Body of pancreas (tissue), 4 donors: ENCODE results near the gene KRT15. TPM values are rescaled to one million over a fixed set of nuclear protein-coding genes. Genes with fewer than 3 reads are reported as not detected.

Experiments used
- ATAC-seq: fragments of 150-250 bp; one replicate; pipeline ENCODE4 v1.9.1; 2016
- DNase-seq, 4 donors: peaks; one replicate each; pipeline ENCODE4 v3.0.0-alpha.2; 2019
- H3K27ac ChIP-seq, 4 donors: fragments of 200-600 bp; sonication (generic); 1 replicate in 3 of 4; 2 replicates in 1 of 4; pipeline versions ENCODE4 v1.5.1 to v1.6.1; 2016 to 2019; ENCODE audit warnings: mild to moderate bottlenecking in 1 of 4, mixed read lengths in 1 of 4, moderate library complexity in 1 of 4
- H3K27me3 ChIP-seq, 2 donors: fragments of 200-600 bp; sonication (generic); one replicate each; pipeline ENCODE4 v1.6.0; 2016; ENCODE audit warnings: mild to moderate bottlenecking in 1 of 2
- H3K36me3 ChIP-seq, 2 donors: fragments of 200-600 bp; sonication (generic); replicated peaks in 1 of 2; 2 replicates each; pipeline ENCODE4 v1.5.1; 2016; ENCODE audit warnings: low read depth in 2 of 2; ENCODE audit not compliant: insufficient read depth in 1 of 2
- H3K4me1 ChIP-seq: fragments of 200-600 bp; sonication (generic); one replicate; pipeline ENCODE4 v1.6.0; 2016
- H3K4me3 ChIP-seq, 2 donors: fragments of 200-600 bp; sonication (generic); 1 replicate in 1 of 2; 2 replicates in 1 of 2; pipeline ENCODE4 v1.5.1; 2016 to 2019
- H3K9me3 ChIP-seq, 3 donors: fragments of 200-600 bp; sonication (generic); 1 replicate in 2 of 3; 2 replicates in 1 of 3; pipeline ENCODE4 v1.5.1; 2016
- POLR2A ChIP-seq, 3 donors: fragments of 450-650 bp; IDR thresholded peaks; one replicate each; pipeline ENCODE4 v1.6.1; 2016; ENCODE audit warnings: antibody characterized with exemption in 3 of 3, mild to moderate bottlenecking in 2 of 3
- WGBS, 2 donors: methylation state at CpG; one replicate each; pipeline ENCODE4 v1.1.5; 2017; 5-methylcytosine and 5-hydroxymethylcytosine counted together
- intact Hi-C: fragments of 100-400 bp; cut with DNase I; formaldehyde crosslinking; loops from one replicate; pipeline ENCODE4 v1.15.1; 2023
- microRNA-seq, 2 donors: library from miRNA; unstranded; fragments of <30 nt; microRNA quantifications; one replicate each; pipeline ENCODE4, GENCODE V29; 2016; ENCODE audit warnings: borderline number of aligned reads in 2 of 2, borderline replicate concordance in 2 of 2
- small RNA-seq: library from RNA; depleted of rRNA; stranded (forward); fragments of <200 nt; gene quantifications from one replicate; pipeline ENCODE3, GENCODE V24; 2016
- total RNA-seq, 2 donors: library from RNA; depleted of rRNA; stranded (reverse); fragments of >200 nt; gene quantifications; one replicate each; pipeline ENCODE4 v1.1.0, GENCODE V29; 2016
- TF ChIP-seq, protein P1 (sequence below), 7 experiments: fragments of 450-650 bp in 4 of 7; fragments of 200-600 bp in 3 of 7; sonication (generic) in 3 of 7; IDR thresholded peaks; one replicate each; pipeline ENCODE4 v1.5.1; 2016 to 2019; ENCODE audit warnings: antibody characterized with exemption in 7 of 7

KRT15 gene
- total RNA-seq, 2 donors from 2014 or later: 0.52 TPM; not detected in 1

DNA sequence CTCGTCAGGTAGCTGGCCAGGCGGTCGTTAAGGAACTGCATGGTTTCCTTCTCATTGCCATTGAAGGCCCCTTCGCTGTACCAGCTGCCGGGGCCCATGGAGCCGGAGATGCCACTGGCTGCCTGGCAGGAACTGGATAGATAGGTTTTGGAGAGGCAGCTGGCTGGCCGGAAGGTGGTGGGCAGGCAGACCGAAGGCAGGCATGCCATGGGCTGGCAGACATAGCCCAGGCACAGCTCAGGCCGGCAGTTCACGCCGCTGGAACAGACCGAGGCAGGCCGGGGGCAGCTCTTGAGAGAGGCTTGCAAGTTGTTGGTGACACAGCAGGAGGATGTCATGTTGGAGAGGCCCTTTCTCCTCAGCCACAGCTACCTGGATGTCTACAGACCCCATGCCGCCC, 51.7 kb downstream of the KRT15 start, which contains the start of gene KRT32:
Gene KRT32, minus strand, starts transcription at position 399 of the 400 bp plus-strand sequence. Its CDS starts 61 bp downstream, at position 338.
- Histone ChIP-seq H3K9me3 (no peaks in the 10 kb centered on the region), H3K27ac (no peak within 1 kb of the TSS), H3K4me3 (no peak within 1 kb of the TSS), H3K4me1 (no peaks in the 10 kb centered on the region), H3K27me3 (no peaks in the 10 kb centered on the region), H3K36me3 (no peaks in the 10 kb centered on the region)
- DNase-seq (no peak), ATAC-seq (no peak)
- intact Hi-C loops: no loop called here
- WGBS, 2 donors: 82 to 98% methylated on average over 5 to 14 of the region's 14 CpGs
- no peak for TF ChIP-seq POLR2A (IDR thresholded peaks at IDR 0.05)
- TF ChIP-seq, protein P1, sequence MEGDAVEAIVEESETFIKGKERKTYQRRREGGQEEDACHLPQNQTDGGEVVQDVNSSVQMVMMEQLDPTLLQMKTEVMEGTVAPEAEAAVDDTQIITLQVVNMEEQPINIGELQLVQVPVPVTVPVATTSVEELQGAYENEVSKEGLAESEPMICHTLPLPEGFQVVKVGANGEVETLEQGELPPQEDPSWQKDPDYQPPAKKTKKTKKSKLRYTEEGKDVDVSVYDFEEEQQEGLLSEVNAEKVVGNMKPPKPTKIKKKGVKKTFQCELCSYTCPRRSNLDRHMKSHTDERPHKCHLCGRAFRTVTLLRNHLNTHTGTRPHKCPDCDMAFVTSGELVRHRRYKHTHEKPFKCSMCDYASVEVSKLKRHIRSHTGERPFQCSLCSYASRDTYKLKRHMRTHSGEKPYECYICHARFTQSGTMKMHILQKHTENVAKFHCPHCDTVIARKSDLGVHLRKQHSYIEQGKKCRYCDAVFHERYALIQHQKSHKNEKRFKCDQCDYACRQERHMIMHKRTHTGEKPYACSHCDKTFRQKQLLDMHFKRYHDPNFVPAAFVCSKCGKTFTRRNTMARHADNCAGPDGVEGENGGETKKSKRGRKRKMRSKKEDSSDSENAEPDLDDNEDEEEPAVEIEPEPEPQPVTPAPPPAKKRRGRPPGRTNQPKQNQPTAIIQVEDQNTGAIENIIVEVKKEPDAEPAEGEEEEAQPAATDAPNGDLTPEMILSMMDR (IDR thresholded peaks at IDR 0.05): no peak

DNA sequence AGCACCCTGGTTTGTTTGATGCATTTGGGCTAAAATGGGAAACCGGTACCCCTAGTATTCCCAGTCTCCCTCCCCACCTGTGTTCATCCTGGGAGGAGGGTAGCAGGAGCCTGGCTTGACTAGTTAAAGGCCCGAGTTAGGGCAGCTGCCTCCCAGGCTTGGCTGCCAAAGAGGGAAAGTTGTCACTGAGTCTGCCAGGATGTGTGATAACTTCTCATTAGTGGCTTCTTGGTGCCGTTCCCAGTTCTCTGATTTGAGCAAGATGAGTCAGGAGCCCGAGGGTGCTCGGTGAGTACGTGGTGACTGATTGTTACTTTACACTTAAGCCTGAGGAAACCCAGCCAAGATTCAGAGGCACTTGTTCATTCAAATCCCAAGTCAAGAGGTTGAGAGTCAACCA, 54.0 kb downstream of the KRT15 start:
- TF ChIP-seq, protein P1 (IDR thresholded peaks at IDR 0.05): no peak
- no peak for TF ChIP-seq POLR2A (IDR thresholded peaks at IDR 0.05)
- Histone ChIP-seq H3K9me3 (no peaks in the 10 kb centered on the region), H3K27ac (no peak overlapping the region), H3K4me1 (no peaks in the 10 kb centered on the region), H3K27me3 (no peaks in the 10 kb centered on the region), H3K4me3 (no peak overlapping the region), H3K36me3 (no peaks in the 10 kb centered on the region)
- peak in 3 of 4 donors; percentile 23 to 49 (median 40) for DNase-seq
- peak; percentile 53 for ATAC-seq
- WGBS, 2 donors: 44 to 49% methylated on average over 3 to 6 of the region's 6 CpGs
- intact Hi-C loops: no loop called here

DNA sequence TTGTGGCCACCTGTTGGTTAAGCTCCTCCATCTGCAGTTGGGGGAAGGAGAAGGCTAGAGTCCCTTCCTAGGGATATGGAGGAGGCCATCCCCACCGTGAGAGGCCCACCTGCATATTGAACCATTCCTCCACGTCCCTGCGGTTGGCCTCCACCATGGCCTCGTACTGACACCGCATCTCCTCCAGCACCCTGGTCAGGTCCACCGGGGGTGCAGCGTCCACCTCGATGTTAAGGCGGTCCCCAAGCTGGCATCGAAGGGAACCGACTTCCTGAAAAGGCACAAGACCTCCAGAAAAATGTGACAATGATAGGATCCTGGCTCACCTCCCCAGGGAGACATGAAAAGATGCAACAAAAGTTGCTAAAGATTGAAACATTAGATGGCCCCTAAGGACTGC, 54.5 kb downstream of the KRT15 start:
- Histone ChIP-seq H3K27me3 (no peaks in the 10 kb centered on the region), H3K4me3 (no peak overlapping the region), H3K4me1 (no peaks in the 10 kb centered on the region), H3K36me3 (no peaks in the 10 kb centered on the region), H3K9me3 (no peaks in the 10 kb centered on the region), H3K27ac (no peak overlapping the region)
- DNase-seq (no peak), ATAC-seq (no peak)
- intact Hi-C loops: no loop called here
- TF ChIP-seq, protein P1 (IDR thresholded peaks at IDR 0.05): no peak
- TF ChIP-seq POLR2A (IDR thresholded peaks at IDR 0.05): no peak
- 77 to 87% methylated on average over 4 to 11 of the region's 11 CpGs for WGBS, 2 donors

DNA sequence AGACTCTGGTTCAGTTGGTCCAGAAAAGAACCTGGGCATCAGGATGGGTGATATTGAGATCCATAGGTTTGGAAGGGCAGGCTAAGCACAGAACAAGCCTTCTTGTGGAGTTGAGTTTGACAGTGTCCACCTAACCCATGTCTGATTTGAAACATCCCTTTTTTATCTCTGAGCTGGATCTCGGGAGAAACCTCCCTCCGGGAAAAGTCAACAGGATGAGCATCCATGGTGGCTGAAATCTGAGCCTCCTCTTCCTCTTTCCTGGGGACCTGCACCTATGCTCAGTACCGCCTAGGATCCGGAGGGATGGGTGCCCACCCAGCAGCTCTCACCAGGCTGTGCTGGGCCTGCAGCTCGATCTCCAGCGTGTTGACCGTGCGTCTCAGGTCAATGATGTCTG, 54.9 kb downstream of the KRT15 start:
- H3K36me3 ChIP-seq: no peaks in the 10 kb centered on the region
- ATAC-seq (no peak), DNase-seq (no peak)
- no peaks in the 10 kb centered on the region for H3K27me3 ChIP-seq
- no peaks in the 10 kb centered on the region for H3K9me3 ChIP-seq
- no peak overlapping the region for H3K27ac ChIP-seq
- TF ChIP-seq, protein P1 (IDR thresholded peaks at IDR 0.05): no peak
- TF ChIP-seq POLR2A (IDR thresholded peaks at IDR 0.05): no peak
- 82 to 86% methylated on average over 7 to 8 of the region's 8 CpGs for WGBS, 2 donors
- no peaks in the 10 kb centered on the region for H3K4me1 ChIP-seq
- intact Hi-C loops: no loop called here
- H3K4me3 ChIP-seq: no peak overlapping the region

Small RNAs within 50 kb of the gene (microRNA-seq; reads per million reads assigned to microRNA genes)
- gene MIR6510: 0 to 0.47 reads per million in 2 donors

Small RNAs within 50 kb of the gene (small RNA-seq; reads per million reads assigned to genes)
- gene RNU2-32P: 0.61 reads per million, percentile 9 among the genes with 10 or more reads in this experiment

Other genes starting within 250 kb of the KRT15 start
- not detected for gene KRTAP9-7, start 243.2 kb downstream of the KRT15 start, total RNA-seq
- gene KRTAP29-1, start 216.0 kb downstream of the KRT15 start, total RNA-seq: not detected
- gene KRTAP16-1, start 209.6 kb downstream of the KRT15 start, total RNA-seq: not detected
- not detected for gene KRTAP17-1, start 203.2 kb downstream of the KRT15 start, total RNA-seq
- gene KRT33A, start 168.1 kb downstream of the KRT15 start, total RNA-seq: not detected
- gene KRT33B, start 149.1 kb downstream of the KRT15 start, total RNA-seq: not detected
- gene KRT34, start 136.6 kb downstream of the KRT15 start, total RNA-seq: not detected
- not detected for gene KRT31, start 121.3 kb downstream of the KRT15 start, total RNA-seq
- gene KRT37, start 94.3 kb downstream of the KRT15 start, total RNA-seq: not detected
- gene KRT38, start 77.9 kb downstream of the KRT15 start, total RNA-seq: not detected
- not detected for gene KRT32, start 51.5 kb downstream of the KRT15 start, total RNA-seq
- not detected for gene KRT35, start 37.7 kb downstream of the KRT15 start, total RNA-seq
- not detected for gene KRT36, start 29.0 kb downstream of the KRT15 start, total RNA-seq
- not detected for gene KRT13, start 13.3 kb downstream of the KRT15 start, total RNA-seq
- 100 to 1,000 TPM in 1 of 2 donors, 10 to 100 TPM in 1; 77.5 to 121 TPM for gene KRT19, start 9.4 kb upstream of the KRT15 start, total RNA-seq
- not detected for gene KRT9, start 53.2 kb upstream of the KRT15 start, total RNA-seq
- gene KRT14, start 68.0 kb upstream of the KRT15 start, total RNA-seq: 1 to 10 TPM in 1 of 2 donors, not detected in 1; 2.3 TPM
- gene KRT16, start 93.9 kb upstream of the KRT15 start, total RNA-seq: 1 to 10 TPM; 1.6 to 4.2 TPM
- 1 to 10 TPM; 4.4 to 5.9 TPM for gene KRT17, start 105.7 kb upstream of the KRT15 start, total RNA-seq
- 100 to 1,000 TPM in 1 of 2 donors, 10 to 100 TPM in 1; 99.5 to 120 TPM for gene EIF1, start 170.0 kb upstream of the KRT15 start, total RNA-seq
- gene GAST, start 193.4 kb upstream of the KRT15 start, total RNA-seq: not detected
- 1 to 10 TPM in 1 of 2 donors, under 1 TPM in 1; 0.52 to 1.3 TPM for gene HAP1, start 215.8 kb upstream of the KRT15 start, total RNA-seq